SU-DHL-6 (cell line): Measurements from ENCODE around the gene BMP4.

Experiments used
- CTCF ChIP-seq: fragments of 200-600 bp; sonication (generic); IDR thresholded peaks from one replicate; pipeline ENCODE4 v1.5.1; 2017; ENCODE audit warnings: antibody characterized with exemption, mild to moderate bottlenecking, low read length, moderate library complexity; ENCODE audit not compliant: insufficient read depth, poor library complexity, severe bottlenecking
- EZH2phosphoT487 ChIP-seq: fragments of 200-600 bp; sonication (generic), shearing (Covaris generic); conservative IDR thresholded peaks from 2 replicates; pipeline ENCODE4 v1.6.1; 2018; ENCODE audit warnings: mild to moderate bottlenecking, antibody characterized with exemption, low read length, moderate library complexity, mixed read lengths

GRCh38 chr14:53943751-53944083, 12.9 kb downstream of the BMP4 start:
- no peak for TF ChIP-seq CTCF
- no peak for TF ChIP-seq EZH2phosphoT487
